GM19238 (cell line): ENCODE data around the gene CACNA1A.

Source experiments
- DNase-seq: peaks from one replicate; pipeline ENCODE4 v3.0.0; 2011; ENCODE audit warnings: low spot score; ENCODE audit not compliant: insufficient read length

The CACNA1A gene

DNA sequence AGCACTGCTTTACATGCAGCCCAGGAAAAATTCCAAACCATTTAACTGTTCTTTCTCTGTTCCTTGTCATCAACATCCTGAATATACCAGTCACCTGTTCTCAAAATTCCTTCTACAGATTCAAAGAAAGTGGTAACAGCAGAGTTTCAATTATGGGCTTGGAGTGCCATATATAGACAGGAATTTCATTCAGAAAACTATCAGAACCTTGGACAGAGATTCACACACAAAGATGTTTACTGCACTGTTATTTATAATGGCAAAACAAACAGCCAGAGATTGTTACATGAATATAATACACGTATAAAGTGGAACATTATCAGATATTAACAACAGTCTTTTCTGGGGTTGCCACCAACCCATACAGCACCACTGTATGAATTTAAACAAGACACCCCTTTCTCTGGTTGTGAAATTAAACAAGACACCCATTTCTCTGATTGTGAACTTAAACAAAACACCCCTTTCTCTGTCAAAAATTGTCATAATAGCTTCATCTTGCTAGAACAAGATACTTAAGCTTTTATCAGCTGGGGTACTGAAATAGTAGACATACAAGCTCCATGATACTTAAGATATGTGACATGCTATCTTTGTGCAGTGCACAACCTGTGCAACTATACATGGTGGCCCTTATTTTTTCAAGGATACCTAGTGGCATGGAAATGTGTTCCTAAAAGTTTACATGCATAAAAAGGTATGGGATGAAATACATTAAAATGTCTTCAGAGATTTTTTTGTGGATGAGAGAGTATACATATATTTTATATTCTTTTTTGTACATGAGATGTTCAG lies 12.6 kb downstream of the CACNA1A start:
- DNase-seq: no peak

DNA sequence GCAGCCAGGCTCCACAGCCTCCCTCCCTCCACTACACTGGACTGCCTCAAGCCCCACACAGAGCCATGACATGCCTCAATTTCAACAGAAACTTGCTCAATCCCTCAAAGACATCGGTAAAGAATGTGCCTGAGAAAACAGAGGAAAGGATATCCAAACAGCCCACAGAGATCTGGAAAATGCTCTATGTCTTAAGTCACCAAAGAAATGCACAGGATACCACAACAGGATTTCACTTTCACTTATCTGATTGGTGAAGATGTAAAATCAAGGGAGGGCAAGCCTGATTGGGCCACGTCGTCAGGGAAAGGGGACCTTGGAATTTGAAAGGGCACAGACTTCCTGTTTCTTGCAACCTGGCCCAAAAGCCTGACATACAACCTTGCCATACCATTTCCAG lies 14.2 kb downstream of the CACNA1A start:
- DNase-seq: no peak

DNA sequence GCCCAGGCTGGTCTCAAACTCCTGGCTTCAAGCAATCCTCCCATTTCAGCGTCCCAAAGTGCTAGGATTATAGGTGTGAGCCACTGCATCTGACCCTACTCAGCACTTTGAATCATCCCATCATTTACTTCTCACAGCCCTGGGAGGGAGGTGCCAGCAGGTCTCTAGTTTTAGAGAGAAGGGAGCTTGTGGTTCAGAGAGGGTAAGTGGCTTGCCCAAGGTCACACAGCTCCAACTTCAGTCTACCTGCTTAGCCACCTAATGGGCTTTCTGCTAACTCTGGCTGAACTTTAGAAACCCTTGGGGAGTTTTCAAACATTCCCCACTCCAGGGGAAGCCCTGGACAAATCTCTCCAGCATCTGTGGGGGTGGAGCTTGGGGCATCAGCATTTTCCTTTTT lies 18.3 kb downstream of the CACNA1A start:
- no peak for DNase-seq

DNA sequence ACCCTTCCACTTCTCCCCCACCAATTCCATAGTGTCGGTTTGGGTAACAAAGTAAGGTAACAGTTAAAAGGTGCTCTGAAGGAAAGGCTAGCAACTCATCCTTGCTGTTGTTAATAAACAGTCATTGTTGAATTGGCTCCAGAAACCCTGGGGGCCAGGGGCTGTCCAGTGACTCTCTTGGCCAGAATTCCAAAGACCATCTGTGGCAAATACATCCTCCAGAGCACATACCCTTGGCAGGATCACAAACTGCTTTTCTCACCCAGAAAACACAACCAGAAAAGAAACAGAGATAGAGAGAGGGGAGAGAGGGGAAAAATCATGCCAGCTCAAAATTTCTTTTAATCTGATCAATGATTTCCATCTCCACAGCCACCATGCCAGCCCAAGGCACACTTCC lies 22.1 kb downstream of the CACNA1A start:
- DNase-seq: no peak

DNA sequence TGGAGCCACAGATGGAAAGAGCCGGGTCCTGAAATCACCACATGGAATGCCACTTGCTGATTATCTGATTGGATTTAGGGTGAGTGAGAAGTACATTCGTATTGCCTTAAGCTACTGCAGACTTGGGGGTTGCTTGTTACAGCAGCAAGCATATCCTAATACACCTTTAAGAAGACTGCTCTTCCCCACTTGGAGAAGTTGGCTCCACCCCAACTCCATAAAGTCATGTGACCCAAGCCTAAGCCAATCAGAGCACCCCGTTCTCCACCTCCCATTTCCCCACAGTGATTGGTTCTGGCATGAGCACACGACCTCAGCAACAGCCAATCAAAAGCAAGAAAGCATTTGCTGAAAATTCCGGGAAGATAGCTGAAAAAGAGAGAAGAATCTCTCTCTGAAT lies 23.1 kb downstream of the CACNA1A start:
- DNase-seq: no peak

DNA sequence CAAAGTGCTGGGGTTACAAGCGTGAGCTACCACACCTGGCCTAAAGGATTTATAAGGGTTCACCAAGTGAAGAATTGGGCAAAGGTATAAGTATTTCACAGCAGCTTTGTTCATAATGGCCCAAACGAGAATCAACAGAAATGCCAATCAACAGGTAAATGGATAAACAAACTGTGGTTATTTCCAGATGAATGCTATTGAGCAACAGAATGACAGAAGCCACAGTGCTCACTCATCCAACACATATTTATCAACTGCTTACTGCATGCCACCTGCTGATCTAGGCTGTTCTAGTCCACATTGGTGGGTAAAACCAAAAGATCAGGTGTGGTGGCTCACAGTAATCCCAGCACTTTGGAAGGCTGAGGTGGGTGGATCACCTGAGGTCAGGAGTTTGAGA lies 27.7 kb downstream of the CACNA1A start:
- DNase-seq: no peak

DNA sequence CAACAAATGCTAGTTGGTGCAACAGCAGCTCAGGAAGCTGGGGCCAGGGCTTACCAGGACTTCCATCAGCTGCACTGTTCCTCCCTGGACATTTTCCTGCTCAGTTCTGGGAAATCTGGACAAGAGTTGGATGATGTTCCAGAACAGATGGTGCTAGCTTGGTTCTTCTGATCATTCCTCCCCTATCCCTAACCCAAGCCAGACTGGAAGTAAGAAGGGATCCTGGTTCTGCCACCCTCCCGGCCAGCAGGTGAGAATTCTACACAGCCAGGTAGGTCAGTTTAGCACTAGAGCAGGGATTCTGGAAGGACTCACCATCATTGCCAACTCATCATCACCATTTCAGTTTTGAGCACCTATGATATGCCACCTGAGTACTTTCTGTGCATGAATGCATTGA lies 30.2 kb downstream of the CACNA1A start:
- DNase-seq: no peak

DNA sequence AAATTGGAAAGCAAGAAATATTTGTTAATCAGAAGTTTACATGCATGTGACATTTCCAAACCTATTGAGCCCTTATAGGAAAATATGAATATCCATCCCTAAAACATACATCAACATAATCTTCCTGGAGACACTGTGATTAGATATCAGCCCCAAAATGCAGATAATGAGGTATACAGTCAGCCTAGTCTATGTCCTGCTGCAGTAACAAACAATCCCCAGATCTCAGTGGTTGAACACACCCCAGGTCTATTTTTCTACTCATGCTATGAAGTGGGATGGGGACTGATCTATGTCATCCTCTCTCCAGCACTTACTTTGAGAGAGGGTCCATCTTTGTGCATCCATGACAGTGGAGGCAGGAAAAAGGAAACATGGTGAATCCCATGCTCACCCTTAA lies 31.2 kb downstream of the CACNA1A start:
- no peak for DNase-seq

DNA sequence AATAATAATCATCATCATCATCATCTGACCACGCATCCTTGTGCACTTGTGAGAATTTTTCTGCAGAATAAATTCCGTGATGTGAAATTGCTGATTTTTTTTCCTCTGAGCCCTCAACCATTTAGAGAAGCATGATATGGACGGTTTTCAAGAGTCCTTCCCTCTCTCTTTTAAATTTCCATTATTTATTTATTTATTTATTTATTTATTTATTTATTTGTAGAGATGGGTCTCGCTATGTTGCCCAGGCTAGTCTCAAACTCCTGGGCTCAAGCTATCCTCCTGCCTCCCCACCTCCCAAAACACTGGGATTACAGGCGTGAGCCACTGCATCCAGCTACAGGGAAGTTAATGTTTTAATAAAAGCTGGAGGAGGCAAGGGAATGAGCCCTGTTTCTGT lies 39.6 kb downstream of the CACNA1A start:
- no peak for DNase-seq

DNA sequence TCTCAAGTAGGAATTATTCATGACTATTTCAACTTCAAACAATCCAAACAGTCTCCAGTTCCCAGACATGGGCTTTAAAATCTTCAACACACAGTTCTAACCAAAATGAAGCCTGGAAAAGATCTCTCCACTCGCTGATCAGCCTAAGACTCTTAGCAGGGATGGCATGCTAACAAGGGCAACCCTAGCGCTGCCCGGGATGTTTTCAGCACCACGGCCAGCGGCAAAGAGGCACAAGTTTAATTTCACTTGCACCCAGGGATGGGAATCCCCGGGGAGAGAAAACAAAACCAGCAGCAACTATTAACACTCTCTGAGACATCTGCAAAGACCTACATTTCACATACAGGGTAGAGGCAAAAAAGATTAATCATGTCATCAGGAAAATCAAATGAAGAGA lies 43.0 kb downstream of the CACNA1A start:
- DNase-seq: no peak

DNA sequence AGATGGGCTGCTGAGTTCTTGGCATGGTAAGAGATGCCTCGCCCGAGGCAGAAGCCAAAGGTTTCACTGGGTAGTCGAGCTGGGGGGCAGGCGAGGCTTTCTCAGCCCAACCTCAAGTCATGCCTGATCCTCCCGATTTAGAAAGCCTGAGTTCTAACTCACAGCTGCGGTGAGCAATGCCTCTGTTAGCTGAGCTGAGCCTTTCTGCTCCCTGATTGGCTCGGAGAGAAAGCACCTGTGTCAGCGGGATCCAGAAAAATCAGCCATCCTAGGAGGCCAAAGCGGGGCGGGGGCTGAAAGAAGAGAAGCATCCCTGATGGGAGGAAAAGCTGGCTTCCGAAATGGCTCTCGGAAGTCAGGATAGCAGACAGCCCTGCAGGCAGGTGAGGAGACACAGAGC lies 44.7 kb downstream of the CACNA1A start:
- no peak for DNase-seq

DNA sequence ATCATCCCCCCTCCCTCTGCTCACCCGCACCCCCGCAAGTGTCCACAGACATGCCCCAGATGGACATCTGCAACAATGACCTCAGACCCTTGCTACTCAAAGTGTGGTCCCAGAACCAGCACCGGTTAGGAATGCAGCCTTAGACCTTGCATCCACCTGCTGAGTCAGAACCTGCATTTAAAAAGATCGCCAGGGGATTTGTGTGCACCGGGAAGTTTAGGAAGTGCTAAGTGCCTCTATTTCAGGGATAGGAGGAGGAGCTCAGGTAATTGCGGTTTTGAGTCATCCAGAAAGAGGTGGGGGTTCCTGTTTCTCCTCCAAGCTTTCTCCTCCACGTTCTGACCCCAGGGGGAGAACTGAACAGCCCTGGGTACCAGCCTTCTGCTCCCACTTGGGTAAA lies 46.2 kb downstream of the CACNA1A start:
- no peak for DNase-seq

DNA sequence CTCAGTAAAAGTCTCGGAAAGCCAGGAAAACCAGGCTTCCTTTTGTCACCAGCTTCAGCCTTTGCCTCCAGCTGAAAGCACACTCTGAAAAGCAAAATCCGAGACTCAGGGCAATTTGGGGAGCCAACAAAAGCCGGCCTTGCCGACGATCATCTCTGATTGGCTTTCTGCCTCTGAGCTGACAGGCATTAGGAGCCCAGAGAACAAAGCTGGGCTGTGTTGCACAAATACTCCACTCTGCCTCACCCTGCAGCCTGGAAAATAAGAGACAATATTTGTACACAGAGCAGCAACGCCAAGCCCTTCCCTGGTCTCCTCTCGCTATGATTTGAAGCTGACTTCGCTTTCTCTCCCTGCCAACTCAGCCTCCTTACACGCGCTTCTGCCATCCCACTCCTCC lies 46.9 kb downstream of the CACNA1A start:
- DNase-seq: no peak

DNA sequence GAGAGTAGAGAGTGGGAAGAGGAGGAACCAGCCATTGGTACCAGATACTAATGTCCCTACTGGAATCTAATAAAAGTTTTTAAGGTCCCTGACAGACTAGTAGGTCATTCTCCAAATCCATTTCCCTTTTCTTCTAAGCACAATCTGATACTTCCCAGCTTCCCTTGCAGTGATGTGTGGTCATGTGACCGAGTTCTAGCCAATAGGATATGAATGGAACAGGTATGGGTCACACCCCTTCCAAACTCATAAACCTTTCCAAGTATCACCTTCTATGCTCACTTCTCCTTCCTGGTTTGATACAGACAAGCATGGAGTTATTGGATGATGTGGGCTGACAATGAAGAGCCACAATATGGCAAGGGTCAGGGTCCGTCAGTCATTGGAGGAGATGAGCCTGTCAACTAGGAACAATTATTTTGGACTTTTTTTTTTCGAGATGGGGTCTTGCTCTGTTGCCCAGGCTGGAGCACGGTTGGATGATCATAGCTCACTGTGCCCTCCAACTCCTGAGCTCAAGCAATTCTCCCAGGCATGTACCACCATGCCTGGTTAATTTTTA lies 54.8 kb downstream of the CACNA1A start:
- DNase-seq: no peak

DNA sequence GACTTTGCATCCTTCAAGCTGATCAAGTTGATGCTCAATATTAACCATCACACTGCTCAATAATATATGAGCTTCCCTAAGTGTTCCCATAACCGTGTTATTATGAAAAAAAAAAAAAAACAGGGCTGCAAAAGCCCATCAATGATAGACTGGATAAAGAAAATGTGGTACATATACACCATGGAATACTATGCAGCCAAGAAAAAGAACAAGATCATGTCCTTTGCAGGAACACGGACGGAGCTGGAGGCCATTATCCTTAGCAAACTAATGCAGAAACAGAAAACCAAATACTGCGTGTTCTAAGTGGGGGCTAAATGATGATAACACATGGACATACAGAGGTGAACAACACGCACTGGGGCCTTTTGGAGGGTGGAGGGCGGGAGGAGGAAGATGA lies 58.3 kb downstream of the CACNA1A start:
- no peak for DNase-seq

DNA sequence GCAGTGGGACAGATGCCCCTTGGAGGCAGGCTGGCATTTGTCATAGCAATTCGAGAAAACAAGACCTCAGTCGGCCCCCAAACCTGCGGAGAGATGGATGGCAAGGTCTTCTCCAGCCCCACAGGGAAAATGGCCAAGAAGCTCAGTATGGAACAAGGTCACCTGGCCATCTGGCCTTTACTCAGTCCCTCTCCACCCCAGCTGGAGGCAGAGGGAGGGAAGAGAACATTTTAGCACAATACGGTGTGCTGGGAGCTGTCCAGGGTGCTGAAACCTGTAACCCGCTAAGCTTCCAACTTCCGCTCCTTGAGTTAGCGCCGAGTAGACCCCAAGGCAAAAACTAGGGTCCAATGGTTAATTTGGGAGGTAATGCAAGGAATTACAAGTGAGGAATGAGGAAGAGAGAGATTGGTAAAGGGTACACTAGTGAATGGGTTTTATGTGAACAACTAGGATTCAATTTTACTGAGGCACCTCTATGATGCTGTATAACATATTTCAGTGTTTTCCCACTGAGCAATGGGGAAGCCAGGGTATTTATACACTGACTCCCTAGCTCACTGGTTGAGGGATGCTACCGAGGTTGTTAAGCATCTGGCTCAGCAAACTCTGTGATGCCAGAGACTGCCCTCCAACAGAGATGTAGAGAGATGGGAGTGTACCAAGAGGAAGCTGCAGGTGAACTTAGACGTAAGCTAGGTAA lies 64.3 kb downstream of the CACNA1A start:
- DNase-seq: no peak

DNA sequence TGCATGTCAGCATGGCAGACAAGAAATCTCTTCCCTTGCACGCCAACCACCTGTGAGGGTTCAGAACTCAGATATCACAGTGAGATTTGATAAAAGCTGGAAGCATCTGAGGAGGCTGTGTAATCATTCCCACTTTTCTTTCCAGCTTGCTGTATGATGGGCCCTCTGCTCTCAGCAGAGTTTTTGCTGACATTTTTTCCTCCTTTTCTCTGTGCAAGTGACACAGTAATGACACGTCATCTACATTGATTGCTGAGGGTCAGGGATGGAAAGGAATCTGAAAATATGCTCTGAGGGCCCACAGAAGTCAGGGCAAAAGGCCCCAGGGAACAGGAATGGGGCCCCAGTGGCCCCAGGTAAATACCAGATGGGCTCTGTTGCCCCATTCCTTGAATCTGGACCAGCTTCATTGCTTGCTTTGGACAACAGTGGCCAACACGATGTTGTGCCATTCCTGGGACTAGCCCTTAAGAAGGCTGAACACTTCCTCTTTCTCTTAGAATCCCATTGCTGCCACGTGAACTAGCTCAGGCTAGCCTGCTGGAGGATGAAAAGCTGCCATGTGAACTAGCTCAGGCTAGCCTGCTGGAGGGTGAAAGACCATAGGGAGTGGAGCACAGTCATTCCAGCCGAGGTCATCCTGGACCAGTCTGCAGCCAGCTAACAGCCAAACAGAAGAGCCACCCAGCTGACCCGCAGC lies 68.2 kb downstream of the CACNA1A start:
- no peak for DNase-seq

DNA sequence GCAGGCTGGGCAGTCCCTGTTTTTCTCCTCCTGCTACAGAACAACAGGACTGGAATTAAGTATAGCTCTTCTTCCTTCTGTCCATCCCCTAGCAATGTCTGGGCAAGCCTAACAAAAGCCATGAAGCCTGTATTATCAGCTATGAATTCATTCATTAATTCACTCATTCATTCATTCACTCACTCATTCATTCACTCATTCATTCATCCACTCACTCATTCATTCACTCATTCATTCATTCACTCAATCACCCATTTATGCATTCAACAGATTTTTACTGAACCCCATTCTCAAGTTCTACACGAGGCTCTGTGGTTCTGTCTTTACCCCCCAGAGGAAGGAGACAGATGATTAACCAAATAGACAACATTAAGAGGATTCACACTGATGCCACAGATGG lies 69.9 kb downstream of the CACNA1A start:
- DNase-seq: no peak

DNA sequence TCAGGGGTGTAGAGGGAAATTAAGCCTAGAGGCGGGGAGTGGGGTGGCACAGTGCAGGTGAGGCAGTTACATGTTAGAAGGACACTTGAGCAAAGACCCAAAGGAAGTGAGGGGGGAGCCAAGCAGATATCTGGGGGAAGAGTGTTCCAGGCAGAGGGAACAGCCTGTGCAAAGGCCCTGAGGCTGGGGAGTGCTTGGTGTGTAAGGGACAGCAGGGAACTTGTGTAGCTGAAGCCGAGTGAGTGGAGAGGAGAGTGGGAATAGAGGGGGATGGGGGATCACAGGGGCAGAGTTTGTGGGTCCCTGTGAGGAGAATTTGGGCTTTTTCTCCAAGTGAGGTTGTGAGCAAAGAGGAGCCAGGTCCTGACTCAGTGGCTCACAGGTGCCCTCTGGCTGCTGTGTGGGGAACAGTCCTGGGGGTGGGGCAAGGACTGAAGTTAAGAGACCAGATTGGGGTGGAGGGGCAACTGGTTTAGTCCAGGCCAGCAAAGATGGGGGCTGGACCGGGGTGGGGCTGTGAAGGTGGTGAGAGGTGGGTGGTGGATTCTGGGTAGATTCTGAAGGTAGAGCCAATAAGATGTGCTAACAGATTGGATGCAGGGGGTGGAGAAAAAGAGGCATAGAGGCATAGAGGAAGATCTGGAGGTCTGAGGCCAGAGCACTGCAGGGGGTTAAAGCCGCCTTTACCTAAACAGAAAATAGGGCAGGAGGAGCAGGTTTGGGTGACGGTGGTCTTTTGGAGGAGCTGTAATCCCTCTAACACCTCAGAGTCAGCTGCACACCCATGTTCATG lies 75.3 kb downstream of the CACNA1A start:
- peak; percentile 10 for DNase-seq

DNA sequence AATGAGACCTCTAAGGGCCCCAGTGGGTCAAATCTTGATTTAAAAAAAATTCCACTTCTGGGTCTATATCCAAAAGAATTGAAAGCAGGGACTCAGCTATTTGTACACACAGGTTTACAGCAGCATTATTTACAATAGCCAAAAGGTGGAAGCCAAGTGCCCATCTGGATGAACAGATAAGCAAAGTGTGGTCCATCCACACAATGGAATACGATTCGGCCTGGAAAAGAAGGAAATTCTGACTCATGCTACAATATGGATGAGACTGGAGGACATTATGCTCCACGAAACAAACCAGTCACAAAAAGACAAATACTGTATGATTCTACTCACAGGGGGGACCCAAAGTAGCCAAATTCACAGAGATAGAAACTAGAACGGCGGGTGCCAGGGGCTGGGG lies 76.7 kb downstream of the CACNA1A start:
- no peak for DNase-seq

DNA sequence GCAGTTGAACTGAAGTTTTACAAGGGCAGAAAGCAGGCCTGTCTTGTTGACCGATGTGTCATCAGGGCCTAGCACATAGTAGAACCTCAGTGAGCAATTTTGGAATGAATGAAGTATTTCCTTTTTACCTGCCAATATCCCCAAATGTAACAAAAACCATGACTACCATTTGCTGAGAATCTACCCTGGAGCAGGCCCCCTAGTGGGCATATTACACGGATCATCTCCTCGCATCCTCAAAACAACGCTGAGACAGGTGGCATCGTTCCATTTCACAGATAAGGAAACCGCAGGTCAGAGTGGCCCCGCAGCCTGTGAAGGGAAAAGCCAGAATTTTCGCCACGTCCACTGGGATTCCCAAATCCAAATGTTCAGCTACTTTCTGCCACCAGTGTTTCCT lies 77.9 kb downstream of the CACNA1A start:
- no peak for DNase-seq
